Measurements from ENCODE around the gene TCEA2. TPM values are rescaled to one million over a fixed set of nuclear protein-coding genes. Genes with fewer than 3 reads are reported as not detected.

Gene TCEA2
- total and polyA plus RNA-seq, 2 of the 13 experiments (the other 11 are each of a cell fraction or from before 2014, with no cell fraction given) = 28.1 to 33.7 TPM

DNA sequence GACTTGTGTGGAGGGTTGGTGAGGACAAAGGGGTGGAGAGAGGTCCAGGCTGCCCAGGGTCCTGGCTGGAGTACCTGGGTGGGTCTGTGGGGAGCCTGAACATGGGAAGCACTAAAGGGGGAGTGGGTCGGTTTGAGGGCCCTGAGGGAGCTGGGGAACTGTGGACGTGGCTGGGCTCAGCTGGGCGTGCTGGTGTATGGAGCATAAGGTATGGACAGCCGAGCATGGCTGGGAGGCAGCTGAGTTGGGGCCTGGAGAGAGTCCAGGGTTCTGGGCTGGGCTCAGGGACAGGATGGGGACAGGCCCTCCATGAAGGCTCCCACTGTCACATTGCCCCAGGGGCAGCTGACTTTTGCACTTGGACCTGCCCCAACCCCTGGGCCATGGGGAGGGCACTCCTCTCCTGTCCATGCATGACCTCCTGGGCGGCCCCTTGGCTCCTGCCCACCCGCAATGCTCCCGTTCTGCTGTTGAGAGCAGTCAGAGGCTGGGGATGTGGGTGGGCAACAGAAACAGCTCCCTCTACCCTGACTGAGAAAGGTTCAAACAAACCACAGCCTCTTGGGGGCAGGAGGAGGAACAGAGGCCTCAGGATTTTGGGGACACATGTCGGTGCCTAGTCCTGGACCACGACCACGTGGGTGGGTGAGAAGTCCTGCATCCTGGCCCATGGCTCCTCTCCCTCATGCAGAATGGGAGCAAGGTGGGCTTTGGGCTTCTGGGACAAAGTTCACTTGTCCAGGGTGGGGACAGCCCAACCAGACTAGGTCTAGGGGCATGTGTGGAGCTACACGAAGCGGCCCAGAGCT is 22.6 kb upstream of the TCEA2 start (continued):
- TF ChIP-seq, protein P1, sequence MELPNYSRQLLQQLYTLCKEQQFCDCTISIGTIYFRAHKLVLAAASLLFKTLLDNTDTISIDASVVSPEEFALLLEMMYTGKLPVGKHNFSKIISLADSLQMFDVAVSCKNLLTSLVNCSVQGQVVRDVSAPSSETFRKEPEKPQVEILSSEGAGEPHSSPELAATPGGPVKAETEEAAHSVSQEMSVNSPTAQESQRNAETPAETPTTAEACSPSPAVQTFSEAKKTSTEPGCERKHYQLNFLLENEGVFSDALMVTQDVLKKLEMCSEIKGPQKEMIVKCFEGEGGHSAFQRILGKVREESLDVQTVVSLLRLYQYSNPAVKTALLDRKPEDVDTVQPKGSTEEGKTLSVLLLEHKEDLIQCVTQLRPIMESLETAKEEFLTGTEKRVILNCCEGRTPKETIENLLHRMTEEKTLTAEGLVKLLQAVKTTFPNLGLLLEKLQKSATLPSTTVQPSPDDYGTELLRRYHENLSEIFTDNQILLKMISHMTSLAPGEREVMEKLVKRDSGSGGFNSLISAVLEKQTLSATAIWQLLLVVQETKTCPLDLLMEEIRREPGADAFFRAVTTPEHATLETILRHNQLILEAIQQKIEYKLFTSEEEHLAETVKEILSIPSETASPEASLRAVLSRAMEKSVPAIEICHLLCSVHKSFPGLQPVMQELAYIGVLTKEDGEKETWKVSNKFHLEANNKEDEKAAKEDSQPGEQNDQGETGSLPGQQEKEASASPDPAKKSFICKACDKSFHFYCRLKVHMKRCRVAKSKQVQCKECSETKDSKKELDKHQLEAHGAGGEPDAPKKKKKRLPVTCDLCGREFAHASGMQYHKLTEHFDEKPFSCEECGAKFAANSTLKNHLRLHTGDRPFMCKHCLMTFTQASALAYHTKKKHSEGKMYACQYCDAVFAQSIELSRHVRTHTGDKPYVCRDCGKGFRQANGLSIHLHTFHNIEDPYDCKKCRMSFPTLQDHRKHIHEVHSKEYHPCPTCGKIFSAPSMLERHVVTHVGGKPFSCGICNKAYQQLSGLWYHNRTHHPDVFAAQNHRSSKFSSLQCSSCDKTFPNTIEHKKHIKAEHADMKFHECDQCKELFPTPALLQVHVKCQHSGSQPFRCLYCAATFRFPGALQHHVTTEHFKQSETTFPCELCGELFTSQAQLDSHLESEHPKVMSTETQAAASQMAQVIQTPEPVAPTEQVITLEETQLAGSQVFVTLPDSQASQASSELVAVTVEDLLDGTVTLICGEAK (IDR thresholded peaks at IDR 0.05) = no peak
- TF ChIP-seq, protein P1 (CRISPR knock-in tag; IDR thresholded peaks at IDR 0.05) = no peak
- TF ChIP-seq, protein P2, sequence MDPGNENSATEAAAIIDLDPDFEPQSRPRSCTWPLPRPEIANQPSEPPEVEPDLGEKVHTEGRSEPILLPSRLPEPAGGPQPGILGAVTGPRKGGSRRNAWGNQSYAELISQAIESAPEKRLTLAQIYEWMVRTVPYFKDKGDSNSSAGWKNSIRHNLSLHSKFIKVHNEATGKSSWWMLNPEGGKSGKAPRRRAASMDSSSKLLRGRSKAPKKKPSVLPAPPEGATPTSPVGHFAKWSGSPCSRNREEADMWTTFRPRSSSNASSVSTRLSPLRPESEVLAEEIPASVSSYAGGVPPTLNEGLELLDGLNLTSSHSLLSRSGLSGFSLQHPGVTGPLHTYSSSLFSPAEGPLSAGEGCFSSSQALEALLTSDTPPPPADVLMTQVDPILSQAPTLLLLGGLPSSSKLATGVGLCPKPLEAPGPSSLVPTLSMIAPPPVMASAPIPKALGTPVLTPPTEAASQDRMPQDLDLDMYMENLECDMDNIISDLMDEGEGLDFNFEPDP (CRISPR knock-in tag; conservative IDR thresholded peaks at IDR 0.05) = no peak
- TF ChIP-seq HOXD1 (CRISPR knock-in tag; IDR thresholded peaks at IDR 0.05) (no peak), KMT2A (CRISPR knock-in tag; IDR thresholded peaks at IDR 0.05) (no peak; the same call in 1 of the 2 replicates), GABPB1 (CRISPR knock-in tag; IDR thresholded peaks at IDR 0.05) (no peak)
- TF ChIP-seq, protein P3, sequence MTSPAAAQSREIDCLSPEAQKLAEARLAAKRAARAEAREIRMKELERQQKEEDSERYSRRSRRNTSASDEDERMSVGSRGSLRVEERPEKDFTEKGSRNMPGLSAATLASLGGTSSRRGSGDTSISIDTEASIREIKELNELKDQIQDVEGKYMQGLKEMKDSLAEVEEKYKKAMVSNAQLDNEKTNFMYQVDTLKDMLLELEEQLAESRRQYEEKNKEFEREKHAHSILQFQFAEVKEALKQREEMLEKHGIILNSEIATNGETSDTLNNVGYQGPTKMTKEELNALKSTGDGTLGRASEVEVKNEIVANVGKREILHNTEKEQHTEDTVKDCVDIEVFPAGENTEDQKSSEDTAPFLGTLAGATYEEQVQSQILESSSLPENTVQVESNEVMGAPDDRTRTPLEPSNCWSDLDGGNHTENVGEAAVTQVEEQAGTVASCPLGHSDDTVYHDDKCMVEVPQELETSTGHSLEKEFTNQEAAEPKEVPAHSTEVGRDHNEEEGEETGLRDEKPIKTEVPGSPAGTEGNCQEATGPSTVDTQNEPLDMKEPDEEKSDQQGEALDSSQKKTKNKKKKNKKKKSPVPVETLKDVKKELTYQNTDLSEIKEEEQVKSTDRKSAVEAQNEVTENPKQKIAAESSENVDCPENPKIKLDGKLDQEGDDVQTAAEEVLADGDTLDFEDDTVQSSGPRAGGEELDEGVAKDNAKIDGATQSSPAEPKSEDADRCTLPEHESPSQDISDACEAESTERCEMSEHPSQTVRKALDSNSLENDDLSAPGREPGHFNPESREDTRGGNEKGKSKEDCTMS (CRISPR knock-in tag; conservative IDR thresholded peaks at IDR 0.05) = 0 out of 2 replicates have a peak, but pooled peaks have one; percentile 63
- TF ChIP-seq, protein P4, sequence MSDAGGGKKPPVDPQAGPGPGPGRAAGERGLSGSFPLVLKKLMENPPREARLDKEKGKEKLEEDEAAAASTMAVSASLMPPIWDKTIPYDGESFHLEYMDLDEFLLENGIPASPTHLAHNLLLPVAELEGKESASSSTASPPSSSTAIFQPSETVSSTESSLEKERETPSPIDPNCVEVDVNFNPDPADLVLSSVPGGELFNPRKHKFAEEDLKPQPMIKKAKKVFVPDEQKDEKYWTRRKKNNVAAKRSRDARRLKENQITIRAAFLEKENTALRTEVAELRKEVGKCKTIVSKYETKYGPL (CRISPR knock-in tag; IDR thresholded peaks at IDR 0.05) = no peak
- TF ChIP-seq, protein P5, sequence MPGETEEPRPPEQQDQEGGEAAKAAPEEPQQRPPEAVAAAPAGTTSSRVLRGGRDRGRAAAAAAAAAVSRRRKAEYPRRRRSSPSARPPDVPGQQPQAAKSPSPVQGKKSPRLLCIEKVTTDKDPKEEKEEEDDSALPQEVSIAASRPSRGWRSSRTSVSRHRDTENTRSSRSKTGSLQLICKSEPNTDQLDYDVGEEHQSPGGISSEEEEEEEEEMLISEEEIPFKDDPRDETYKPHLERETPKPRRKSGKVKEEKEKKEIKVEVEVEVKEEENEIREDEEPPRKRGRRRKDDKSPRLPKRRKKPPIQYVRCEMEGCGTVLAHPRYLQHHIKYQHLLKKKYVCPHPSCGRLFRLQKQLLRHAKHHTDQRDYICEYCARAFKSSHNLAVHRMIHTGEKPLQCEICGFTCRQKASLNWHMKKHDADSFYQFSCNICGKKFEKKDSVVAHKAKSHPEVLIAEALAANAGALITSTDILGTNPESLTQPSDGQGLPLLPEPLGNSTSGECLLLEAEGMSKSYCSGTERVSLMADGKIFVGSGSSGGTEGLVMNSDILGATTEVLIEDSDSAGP (CRISPR knock-in tag; IDR thresholded peaks at IDR 0.05; ENCODE audit: borderline replicate concordance) = peak; percentile 72
